Iris pigment epithelial cell (primary cell): ENCODE data around the gene PIBF1.
"Not testable (repeated sequence)": the region's sequence is repeated elsewhere in the genome, so short reads cannot be mapped to it uniquely, and the experiment has no call there.

Experiments
- DNase-seq: peaks from one replicate; pipeline ENCODE4 v3.0.0-alpha.2; 2011; ENCODE audit warnings: low read depth

Gene PIBF1

GRCh38 chr13:72823081-72823480 is 41.1 kb downstream of the PIBF1 start:
- DNase-seq, result no peak

DNA sequence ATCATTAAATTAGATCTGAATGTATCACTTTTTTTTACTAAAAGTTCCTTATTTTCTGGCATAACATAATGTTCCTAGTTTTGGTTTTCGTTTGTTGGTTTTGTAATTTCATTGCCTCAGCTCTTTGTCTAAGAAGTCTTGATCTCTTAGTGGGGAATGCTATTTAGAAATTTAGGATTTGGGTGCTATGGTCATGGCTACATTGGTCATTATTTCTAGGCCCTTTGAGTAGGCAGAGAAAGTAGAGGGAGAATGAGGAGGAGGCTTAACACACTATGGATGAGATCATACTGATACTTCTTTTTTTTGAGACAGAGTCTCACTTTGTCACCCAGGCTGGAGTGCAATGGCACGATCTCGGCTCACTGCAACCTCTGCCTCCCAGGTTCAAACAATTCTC is 41.8 kb downstream of the PIBF1 start:
- no peak for DNase-seq

DNA sequence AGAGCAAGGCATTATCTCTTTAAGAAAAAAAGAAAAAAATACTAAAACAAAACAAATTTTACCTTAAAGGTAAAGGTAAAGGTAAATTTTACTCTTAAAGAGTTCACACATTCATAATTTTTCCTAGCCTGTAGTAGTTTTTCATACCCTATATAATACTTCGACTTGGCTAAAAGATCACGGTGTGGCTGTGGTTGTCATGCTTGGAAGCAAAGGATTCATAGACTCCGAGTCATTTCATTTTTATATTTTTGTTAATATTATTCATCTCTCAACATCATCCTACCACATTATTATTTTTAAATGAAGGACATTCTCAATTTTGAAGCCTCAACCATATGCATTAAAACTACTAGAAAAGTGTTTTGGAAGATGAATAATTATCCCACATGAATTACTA is 52.7 kb downstream of the PIBF1 start:
- no peak for DNase-seq

GRCh38 chr13:72839831-72840426 is 58.0 kb downstream of the PIBF1 start:
- DNase-seq, result peak; percentile 56

DNA sequence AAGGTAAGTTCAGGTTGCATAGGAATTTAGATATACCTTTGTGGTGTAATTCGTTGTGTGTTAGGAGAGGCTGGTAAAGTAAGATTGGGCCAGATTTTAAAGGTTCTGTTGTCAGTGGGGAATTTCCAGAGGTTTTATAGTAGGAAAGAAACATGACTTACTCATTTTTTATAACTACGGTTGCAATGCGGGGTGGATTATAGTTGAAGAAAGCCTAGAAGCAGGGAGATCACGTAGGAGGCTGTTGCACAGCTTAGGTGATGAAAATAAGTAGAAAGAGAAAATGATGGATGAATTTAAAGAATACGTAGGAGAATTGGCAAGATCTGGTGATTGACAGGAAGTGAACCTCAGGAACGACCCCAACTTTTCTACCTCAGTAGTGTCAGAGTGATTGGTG is 61.1 kb downstream of the PIBF1 start:
- no peak for DNase-seq

- not testable (repeated sequence) for DNase-seq
Observed at GRCh38 chr13:72845148-72845547, 63.2 kb downstream of the PIBF1 start.

- DNase-seq, result peak; percentile 45
Observed at GRCh38 chr13:72849571-72849970, 67.6 kb downstream of the PIBF1 start.

DNA sequence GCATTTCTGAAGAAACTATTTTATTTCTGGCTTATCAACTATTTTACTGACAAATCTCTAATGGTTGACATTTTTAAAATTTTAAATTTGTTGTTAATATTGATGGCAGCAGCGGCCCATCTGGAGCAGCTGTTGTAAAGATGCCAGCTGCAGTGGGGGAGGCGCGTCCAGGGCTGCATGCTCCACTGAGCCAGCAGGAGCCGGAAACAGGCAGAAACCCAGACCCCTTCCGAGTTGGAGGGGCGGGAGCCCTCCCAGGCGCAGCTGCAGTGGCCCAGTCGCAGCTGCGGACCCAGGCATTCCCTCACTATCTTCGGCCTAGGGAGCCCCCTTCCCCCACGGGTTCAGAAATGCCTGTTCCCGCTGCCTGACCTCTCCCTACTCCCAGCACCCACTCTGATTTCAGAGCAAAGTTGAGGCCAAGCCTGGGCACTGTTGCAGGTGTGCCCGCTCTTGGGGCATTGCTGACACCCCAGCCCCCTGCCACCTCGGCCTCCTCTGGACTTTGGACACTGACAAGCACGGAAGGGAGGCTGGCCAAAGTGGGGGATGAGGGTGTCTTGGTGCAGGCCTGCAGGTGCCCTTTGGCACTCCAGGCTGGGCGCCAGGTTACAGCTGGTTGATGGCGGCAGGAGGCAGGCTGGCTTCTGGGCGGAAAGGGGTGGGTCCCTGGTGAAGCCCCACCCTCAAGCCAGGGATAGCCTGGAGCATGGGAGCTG is 69.2 kb downstream of the PIBF1 start:
- DNase-seq, result no peak

DNA sequence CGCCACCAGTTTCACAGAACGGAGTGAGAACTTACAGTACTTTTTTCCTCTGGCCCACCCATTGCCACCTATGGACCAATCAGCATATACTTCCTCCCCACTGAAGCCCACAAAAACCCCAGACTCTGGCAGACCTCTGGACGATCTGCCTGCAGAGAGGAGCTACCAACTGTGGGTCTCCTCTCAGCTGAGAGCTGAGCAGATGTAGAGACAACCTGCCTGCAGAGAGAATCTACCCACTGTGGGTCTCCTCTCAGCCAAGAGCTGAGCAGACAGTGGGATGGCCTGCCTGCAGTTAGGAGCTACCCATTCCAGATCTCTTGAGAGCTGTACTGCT is 69.7 kb downstream of the PIBF1 start:
- no peak for DNase-seq

DNA sequence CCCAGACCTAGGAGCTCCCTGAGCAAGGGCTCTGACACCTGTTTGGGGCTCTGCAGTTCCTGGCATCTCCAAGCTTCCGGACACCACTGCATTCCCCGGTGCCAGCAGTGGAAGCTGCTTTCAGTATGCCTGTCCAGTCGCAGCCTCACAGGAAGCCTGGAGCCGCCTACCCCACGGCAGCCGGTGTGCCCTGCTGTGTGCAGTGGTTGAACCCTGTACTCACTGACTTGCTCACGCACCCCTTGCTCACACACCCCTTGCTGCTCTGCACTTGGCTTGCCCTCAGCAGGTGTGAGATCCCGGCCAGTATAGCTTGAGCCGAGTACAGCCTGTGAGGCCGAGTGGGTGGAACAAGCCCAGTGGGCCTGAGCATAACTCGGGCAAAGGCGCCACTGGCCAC is 70.3 kb downstream of the PIBF1 start:
- no peak for DNase-seq

- DNase-seq, result peak; percentile 61
Observed at GRCh38 chr13:72853000-72853399, 71.1 kb downstream of the PIBF1 start.

- DNase-seq, result peak; percentile 50
Observed at GRCh38 chr13:72864142-72865011, 82.4 kb downstream of the PIBF1 start.

DNA sequence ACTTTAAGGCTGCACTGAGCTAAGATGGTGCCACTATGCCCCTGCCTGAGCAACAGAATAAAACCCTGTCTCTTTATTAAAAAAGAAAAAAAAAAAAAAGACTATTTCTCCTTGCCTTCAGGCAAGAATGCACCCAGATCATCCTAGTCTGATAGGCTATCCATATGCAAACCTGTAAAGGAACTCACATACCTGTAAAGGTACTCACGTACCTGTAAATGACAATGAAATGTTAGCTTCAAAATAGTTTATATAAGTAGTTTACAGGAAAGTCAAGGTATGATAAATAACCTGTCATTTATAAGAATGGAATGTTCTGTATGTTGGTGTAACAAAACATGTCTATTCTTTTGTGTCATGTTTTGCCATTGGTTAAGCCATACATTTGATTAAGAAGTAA is 86.3 kb downstream of the PIBF1 start:
- no peak for DNase-seq

- DNase-seq, result peak; percentile 12
Observed at GRCh38 chr13:72875233-72875632, 93.3 kb downstream of the PIBF1 start.

GRCh38 chr13:72884101-72884500 is 102.2 kb downstream of the PIBF1 start:
- DNase-seq, result peak; percentile 9

DNA sequence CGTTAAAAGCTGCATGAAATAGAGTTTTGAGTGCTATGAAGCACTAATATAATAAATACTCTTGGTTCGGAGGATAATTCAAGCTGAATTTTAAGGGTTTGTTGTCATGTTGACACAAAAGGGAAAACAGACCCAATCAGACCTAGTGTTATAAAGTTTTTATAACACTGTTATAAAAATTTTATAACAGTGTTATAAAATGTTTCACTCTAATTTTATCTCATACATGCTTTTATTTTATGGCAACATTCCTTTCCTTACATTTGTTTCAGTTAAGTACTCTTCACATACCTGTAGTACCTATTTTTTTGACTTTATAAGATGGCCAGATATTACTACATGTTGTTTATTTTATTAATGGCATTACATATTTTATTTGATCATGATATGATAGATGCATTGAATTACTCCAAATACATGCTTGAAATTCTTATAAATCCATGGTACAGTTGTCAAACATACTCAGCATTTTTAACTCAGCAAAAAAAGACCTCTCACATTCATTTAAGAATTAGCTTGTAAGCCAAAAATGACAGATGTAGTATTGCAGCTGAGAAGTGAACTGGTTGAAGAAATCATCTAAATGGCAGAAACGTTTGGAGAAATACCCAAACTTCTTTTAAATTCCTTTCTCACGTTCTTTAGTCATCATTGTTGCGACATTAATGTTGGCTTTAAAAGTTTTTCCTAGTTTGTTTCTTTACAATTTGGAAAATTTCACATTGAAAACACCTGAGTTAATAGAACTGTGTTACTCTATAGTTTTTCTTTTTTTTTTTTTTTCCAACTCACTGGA is 104.5 kb downstream of the PIBF1 start:
- peak; percentile 44 for DNase-seq

- no peak for DNase-seq
Observed at GRCh38 chr13:72889495-72889894, 107.6 kb downstream of the PIBF1 start.

GRCh38 chr13:72890546-72890945 is 108.6 kb downstream of the PIBF1 start:
- DNase-seq, result no peak

DNA sequence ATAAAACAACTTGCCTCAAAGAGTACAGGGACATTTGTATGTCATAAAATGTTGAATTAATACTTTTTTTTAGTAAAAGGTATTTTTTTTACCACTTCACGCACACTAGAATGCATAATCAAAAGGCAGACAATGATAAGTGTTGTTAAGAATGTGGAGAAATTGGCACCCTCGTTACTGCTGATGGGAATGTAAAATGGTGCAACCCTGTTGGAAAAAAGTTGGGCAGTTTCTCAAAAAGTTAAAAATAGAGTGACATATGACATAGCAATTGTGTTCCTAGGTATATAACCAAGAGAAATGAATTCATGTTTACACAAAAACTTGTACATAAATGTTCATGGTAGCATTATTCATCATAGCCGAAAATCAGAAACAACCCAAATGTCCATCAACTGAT is 109.5 kb downstream of the PIBF1 start:
- DNase-seq, result no peak

GRCh38 chr13:72896869-72897268 is 114.9 kb downstream of the PIBF1 start:
- no peak for DNase-seq

- not testable (repeated sequence) for DNase-seq
Observed at GRCh38 chr13:72901546-72901945, 119.6 kb downstream of the PIBF1 start.

DNA sequence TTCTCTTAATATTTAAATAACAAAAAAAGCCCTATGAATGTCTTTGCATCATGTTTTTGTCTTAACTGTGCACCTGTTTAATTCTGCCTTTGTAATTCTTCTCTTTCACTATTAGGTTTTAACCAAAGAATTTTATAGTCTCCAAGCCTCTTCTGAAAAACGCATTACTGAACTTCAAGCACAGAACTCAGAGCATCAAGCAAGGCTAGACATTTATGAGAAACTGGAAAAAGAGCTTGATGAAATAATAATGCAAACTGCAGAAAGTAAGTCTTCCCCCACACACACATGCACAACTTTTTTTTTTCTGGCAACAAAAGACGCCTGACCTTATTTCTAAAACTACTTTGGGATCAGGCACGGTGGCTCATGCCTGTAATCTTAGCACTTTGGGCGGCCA is 126.5 kb downstream of the PIBF1 start:
- DNase-seq, result no peak
